ENCODE data around the gene TEX264.
"Not testable (repeated sequence)": the region's sequence is repeated elsewhere in the genome, so short reads cannot be mapped to it uniquely, and the experiment has no call there.

The TEX264 gene

GRCh38 chr3:51718547-51719409 is 47.7 kb downstream of the TEX264 start:
- peak; percentile 65 for DNase-seq

GRCh38 chr3:51719410-51720025 is 48.5 kb downstream of the TEX264 start:
- no peak for DNase-seq

GRCh38 chr3:51720292-51721061 is 49.4 kb downstream of the TEX264 start:
- no peak for DNase-seq

GRCh38 chr3:51721062-51721745 is 50.2 kb downstream of the TEX264 start:
- no peak for DNase-seq

GRCh38 chr3:51722362-51722761 is 51.3 kb downstream of the TEX264 start:
- no peak for DNase-seq

GRCh38 chr3:51727500-51727899 is 56.4 kb downstream of the TEX264 start:
- DNase-seq = no peak

- no peak for DNase-seq
Measured at GRCh38 chr3:51729042-51729633, 58.1 kb downstream of the TEX264 start.

GRCh38 chr3:51733859-51734571 is 63.0 kb downstream of the TEX264 start:
- DNase-seq = no peak

- DNase-seq = no peak
Measured at GRCh38 chr3:51734572-51734907, 63.5 kb downstream of the TEX264 start.

GRCh38 chr3:51735039-51735438 is 64.0 kb downstream of the TEX264 start:
- DNase-seq = no peak

- DNase-seq = no peak
Measured at GRCh38 chr3:51735950-51736349, 64.9 kb downstream of the TEX264 start.

GRCh38 chr3:51739110-51739509 is 68.1 kb downstream of the TEX264 start:
- DNase-seq = no peak

- DNase-seq = not testable (repeated sequence)
Measured at GRCh38 chr3:51742320-51742719, 71.3 kb downstream of the TEX264 start.

- DNase-seq = not testable (repeated sequence)
Measured at GRCh38 chr3:51742978-51743377, 71.9 kb downstream of the TEX264 start.

- no peak for DNase-seq
Measured at GRCh38 chr3:51747840-51748239, 76.8 kb downstream of the TEX264 start.

- DNase-seq = no peak
Measured at GRCh38 chr3:51748327-51748726, 77.3 kb downstream of the TEX264 start.

- DNase-seq = no peak
Measured at GRCh38 chr3:51750878-51751277, 79.8 kb downstream of the TEX264 start.

GRCh38 chr3:51751287-51751686 is 80.2 kb downstream of the TEX264 start:
- DNase-seq = no peak

All from NCI-H1694 treated with DMSO at 0.1 percent for 48 hours (cell line).